ENCODE results near the gene SPTB. TPM values are rescaled to one million over a fixed set of nuclear protein-coding genes. Genes with fewer than 3 reads are reported as not detected.

SPTB gene
- total RNA-seq, 1 experiment from 2014 or later: 2.3 TPM

DNA sequence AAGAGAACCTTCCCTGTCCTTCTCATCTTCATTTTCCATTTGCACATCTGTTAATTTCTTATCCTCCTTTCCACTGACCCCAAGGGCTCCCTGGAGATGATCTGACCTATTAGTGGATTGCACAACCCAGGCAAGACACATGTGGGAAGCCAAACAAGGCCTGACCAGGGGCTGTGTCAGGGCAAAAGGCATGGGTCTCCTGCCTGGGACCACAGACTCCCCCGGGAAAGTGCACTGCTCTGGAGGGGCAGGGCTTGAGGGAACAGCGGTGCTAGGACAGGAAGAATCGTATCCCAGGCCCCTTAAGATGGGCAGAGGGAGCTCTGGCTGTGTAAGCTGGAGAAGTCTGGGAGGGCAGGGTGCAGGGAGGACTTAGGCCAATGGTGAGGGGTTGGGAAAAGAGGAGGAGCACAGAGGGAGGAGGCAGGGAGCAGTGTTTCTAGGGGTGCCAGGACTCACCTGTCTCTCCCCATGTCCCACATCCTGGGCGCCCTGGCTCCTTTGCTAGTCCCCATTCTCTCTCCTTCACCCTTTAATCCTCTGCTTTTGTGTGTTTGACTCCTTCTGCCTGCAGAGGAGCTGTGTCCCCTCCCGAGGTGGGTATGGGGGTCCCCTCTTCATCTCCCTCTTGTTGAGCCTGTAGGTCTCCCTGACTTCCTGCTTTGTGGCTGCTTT is 150.2 kb downstream of the SPTB start:
- no peak overlapping the region for H3K23ac ChIP-seq (ENCODE audit: insufficient read length, low read depth, low read length)
- no peak overlapping the region for H4K5ac ChIP-seq (ENCODE audit: insufficient read length, low read depth, low read length)
- H2BK15ac ChIP-seq (ENCODE audit: low read depth, low read length): no peak overlapping the region
- no peak overlapping the region for H2BK12ac ChIP-seq (ENCODE audit: insufficient read length, low read depth, low read length)
- H3K14ac ChIP-seq (ENCODE audit: insufficient read depth, low read length): no peak overlapping the region
- H2BK20ac ChIP-seq (ENCODE audit: low read depth, low read length, poor library complexity, severe bottlenecking): no peak overlapping the region
- H3K4me1 ChIP-seq (ENCODE audit: insufficient read depth, low read length): peaks cover 9% of the 10 kb centered on the region
- no peak overlapping the region for H4K91ac ChIP-seq (ENCODE audit: insufficient read length, low read depth, low read length)
- no peaks in the 10 kb centered on the region for H3K23me2 ChIP-seq (ENCODE audit: insufficient read length, low read depth, low read length, poor library complexity, severe bottlenecking)
- TF ChIP-seq, protein P1, sequence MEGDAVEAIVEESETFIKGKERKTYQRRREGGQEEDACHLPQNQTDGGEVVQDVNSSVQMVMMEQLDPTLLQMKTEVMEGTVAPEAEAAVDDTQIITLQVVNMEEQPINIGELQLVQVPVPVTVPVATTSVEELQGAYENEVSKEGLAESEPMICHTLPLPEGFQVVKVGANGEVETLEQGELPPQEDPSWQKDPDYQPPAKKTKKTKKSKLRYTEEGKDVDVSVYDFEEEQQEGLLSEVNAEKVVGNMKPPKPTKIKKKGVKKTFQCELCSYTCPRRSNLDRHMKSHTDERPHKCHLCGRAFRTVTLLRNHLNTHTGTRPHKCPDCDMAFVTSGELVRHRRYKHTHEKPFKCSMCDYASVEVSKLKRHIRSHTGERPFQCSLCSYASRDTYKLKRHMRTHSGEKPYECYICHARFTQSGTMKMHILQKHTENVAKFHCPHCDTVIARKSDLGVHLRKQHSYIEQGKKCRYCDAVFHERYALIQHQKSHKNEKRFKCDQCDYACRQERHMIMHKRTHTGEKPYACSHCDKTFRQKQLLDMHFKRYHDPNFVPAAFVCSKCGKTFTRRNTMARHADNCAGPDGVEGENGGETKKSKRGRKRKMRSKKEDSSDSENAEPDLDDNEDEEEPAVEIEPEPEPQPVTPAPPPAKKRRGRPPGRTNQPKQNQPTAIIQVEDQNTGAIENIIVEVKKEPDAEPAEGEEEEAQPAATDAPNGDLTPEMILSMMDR (conservative IDR thresholded peaks at IDR 0.05): no peak
- H2AFZ ChIP-seq (ENCODE audit: low read length): no peak overlapping the region
- no peak overlapping the region for H3K56ac ChIP-seq (ENCODE audit: insufficient read length, low read depth, low read length)
- H3K18ac ChIP-seq (ENCODE audit: insufficient read length, low read depth, low read length): no peak overlapping the region
- peaks cover 33 to 60% (median 54%) of the 10 kb centered on the region in 3 experiments; a peak in 6 of 7 replicates for H3K36me3 Mint-ChIP-seq (ENCODE audit: insufficient read depth in 1 of 3, low read depth in 3 of 3)
- no CpG with 5 or more reads among the region's 5 CpGs for WGBS (ENCODE audit: extremely low coverage, insufficient read length, low lambda C conversion rate)
- no peak overlapping the region for H2BK5ac ChIP-seq (ENCODE audit: insufficient read length, low read length)
- peaks cover 38 to 39% of the 10 kb centered on the region in 2 experiments for H3K4me1 Mint-ChIP-seq
- H3K4me3 Mint-ChIP-seq: no peak overlapping the region
- no peaks in the 10 kb centered on the region for H3K27me3 ChIP-seq (ENCODE audit: insufficient read depth, low read length)
- H3K4me2 ChIP-seq (ENCODE audit: insufficient read depth, insufficient read length, low read length): no peak overlapping the region
- no peak overlapping the region for H3K4ac ChIP-seq (ENCODE audit: low read depth, low read length)
- H4K20me1 ChIP-seq (ENCODE audit: control insufficient read depth, insufficient read depth, insufficient read length): no peaks in the 10 kb centered on the region
- peak overlapping the region; percentile 66 to 68 (median 68) for H3K27ac Mint-ChIP-seq
- no peak for DNase-seq
- H3K9me3 ChIP-seq (ENCODE audit: control insufficient read depth, low read depth, low read length): no peaks in the 10 kb centered on the region
- H2BK120ac ChIP-seq (ENCODE audit: low read depth, low read length, poor library complexity, severe bottlenecking): no peak overlapping the region
- H3K27ac ChIP-seq (ENCODE audit: insufficient read length, low read depth, low read length): no peak overlapping the region
- H2AK5ac ChIP-seq (ENCODE audit: insufficient read length, low read length): no peak overlapping the region
- H3K27me3 Mint-ChIP-seq (ENCODE audit: low read depth): no peaks in the 10 kb centered on the region
- H3T11ph ChIP-seq (ENCODE audit: low read length): no peak overlapping the region
- no peak overlapping the region for H3K9ac ChIP-seq (ENCODE audit: extremely low read depth, insufficient read length, low read length)
- H4K8ac ChIP-seq (replicated peaks; ENCODE audit: insufficient read length, low read depth, low read length): no peak overlapping the region
- no peaks in the 10 kb centered on the region for H3K9me3 Mint-ChIP-seq
- peaks cover 1% of the 10 kb centered on the region; the same call in 1 of the 2 replicates for H3K79me2 ChIP-seq (ENCODE audit: insufficient read depth, low read length)
- H3K79me1 ChIP-seq (ENCODE audit: insufficient read depth, low read depth, low read length, poor library complexity, severe bottlenecking): peaks cover 2% of the 10 kb centered on the region
